DMS53 treated with DMSO at 0.1 percent for 48 hours (cell line): ENCODE data around the gene NEGR1.

Source experiments
- DNase-seq: peaks from one replicate; lab custom pipeline; 2025; ENCODE audit not compliant: unreplicated experiment; lab: John Stamatoyannopoulos, UW

The NEGR1 gene

DNA sequence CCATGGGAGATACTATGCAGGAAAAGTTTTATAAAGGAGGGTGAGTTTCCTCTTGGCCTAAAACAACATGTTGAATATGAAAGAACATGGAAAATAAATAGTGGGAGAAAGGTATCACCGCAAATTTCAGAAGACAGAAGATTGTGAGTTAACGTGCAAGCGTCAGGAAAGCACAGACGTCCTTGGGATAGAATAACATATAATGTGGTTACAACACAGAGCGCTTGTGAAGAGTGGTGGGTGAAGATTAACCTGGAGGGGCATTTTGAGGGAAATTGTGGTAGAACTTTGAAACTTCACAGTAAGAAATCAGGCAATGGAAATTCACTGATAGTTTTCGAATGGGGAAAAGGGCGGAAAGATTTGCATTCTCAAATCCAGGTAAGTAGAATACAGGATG, 47.3 kb downstream of the NEGR1 start:
- DNase-seq: no peak

DNA sequence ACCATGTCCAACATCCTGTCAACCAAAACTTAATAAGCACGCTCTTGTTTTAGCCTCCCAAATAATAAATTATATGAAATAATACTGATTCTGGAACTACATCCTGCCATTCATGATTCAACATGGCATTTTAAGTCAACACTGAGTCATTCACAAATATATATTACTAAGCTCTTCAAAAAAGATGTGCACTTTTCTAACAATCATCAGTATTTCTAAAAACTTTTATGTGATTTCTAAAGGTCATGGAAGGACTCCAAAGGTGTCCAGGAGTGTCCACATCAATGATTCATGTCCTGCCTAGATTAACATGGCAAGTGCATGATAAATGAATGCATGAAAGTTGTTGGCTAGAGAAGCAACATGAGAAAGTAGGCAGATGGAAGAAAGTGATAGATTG, 51.6 kb downstream of the NEGR1 start:
- DNase-seq: peak; percentile 10

DNA sequence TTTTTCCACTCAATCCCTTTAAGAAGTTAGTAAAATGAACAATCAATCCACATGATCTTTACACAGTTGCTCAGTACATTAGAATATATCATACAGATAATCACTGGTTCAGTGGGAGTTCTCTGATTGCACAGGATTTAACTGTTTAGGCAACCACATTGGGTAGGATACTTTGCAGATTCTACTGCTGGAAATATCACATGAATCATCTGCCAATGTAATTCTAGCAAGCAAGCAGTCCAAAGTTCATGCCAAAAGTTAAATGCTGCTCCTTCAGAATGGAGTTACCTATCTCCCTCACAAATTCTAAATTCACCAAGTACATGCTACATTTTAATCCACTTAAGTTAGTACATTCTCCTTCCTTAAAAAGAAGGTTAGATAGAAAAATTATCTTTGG, 52.4 kb downstream of the NEGR1 start:
- no peak for DNase-seq

DNA sequence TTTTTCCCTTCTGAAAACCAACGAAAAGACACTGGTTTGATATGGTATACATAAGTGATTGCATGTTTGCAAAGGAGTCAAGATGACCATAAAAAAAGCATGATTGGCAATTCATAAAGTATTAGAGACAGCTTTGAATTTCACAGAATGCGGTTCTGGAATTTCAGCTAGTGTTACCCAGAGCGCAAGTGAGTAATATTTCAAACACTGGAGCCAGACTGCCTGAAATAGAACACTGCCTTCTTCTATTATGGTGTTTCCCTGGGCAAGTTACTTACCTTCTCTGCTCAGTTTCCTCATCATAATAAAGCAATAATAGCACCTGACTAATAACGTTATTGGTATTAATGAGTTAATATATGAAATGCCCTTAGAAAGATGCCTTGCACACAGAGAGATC, 54.7 kb downstream of the NEGR1 start:
- no peak for DNase-seq

DNA sequence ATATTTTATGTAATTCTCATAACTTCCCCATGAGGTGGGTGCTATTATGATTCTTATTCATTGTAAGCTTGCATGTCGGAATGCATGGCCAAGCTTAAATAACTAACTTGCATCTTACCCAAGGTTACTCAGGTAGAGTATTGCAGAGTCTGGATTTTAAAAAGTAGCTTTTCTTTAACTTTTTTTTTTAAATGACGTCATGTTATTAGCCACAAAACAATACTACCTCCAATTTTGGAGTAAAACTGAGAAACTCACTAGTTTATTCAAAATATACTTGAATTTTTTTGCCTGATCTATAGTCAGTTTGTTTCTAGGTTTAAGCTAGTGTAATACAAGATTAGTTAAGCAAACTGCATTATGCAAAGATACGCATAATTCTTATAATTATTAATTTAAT, 57.8 kb downstream of the NEGR1 start:
- no peak for DNase-seq

DNA sequence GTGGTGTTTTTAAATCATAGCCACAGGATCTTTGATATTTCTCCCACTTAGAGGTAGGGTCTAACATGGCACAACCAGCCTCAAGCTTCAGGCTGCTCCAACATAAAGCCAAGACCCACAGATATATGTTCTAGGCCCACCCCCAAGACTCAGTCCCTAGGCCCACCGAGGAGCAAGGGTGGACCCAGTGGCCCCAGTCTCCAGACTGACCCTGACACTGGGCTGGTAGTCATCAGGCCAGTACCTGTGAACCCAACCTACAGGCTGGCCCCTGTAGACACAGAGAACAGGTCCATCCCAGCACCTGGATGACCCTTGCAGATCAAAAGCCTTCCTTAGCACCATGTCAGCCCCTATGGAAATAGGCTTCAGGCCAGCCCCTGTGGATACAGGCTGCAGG, 60.5 kb downstream of the NEGR1 start:
- DNase-seq: no peak

DNA sequence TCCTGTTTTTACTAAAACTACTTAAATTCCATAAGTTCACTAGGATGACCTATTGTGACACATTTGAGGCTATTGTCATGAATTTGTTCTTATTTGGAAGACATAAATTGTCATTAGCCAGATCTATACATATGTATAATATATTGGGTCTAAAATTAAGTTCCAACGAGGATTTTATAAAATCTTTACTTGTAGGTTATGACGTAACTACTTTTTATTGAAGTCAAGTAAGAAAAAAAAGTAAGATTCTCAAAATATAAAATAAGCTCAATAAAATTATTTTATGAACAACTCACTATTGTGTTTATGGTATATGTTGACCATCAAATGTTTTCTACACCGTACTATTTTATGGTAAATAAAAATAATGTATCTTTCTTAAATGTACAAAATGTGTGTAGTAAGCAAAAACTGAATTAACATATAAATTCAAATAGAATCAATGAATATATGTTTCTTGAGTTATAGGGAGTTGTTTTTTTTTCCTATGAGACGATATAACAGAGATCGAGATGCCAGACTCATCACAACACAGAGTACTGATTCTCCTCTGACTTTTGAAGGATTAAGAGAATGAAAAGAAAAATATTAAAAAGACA, 64.1 kb downstream of the NEGR1 start:
- no peak for DNase-seq

DNA sequence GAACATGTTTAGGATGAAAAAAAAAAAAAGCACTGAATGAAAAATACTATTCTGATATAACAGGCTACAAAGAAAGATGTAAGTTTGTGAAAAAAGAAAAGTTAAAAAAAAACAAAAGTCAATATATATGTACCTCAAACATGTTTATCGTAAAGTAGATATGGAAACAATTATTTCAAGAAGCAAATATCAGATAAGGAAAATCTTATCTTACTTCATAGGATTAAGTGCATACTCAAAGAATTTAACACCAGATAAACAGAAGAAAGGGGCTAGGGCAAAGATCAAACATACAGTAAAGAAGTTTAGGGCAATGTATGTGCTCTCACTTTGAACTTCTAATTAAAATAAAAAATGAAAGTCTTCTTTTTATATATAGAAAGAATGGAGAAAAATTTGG, 75.3 kb downstream of the NEGR1 start:
- DNase-seq: no peak

DNA sequence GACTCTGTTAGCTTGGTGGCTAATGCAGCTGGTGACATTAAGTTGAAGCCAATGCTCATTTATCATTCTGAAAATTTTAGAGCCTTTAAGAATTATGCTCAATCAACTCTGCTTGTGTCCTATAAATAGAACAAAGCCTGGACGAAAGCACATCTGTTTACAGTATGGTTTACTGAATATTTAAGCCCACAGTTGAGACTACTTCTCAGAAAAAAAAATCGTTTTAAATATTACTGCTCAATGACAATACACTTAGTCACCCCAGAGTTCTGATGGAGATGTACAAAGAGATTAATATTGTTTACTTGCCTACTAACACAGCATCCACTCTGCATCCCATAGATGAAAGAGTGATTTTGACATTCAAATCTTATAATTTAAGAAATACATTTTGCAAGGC, 79.6 kb downstream of the NEGR1 start:
- peak; percentile 7 for DNase-seq

DNA sequence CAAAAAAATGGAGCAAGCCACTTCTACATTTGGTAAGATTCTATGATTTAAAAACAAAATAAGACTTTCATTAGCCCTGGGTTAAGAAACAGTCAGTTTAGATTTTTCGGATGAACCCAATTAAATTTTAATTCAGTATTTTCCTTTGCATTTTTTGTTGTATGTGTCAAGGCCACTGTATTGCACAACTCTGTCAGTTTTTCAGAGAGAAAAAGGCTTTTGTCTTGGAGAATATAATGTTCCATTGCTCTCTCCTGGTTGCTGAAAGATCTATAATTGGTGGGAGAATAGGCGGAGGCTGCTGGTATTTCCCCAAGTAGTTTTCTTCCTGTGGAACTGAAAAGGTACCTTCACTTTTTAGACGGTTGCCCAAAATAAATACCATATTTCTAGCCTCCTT, 84.6 kb downstream of the NEGR1 start:
- no peak for DNase-seq

DNA sequence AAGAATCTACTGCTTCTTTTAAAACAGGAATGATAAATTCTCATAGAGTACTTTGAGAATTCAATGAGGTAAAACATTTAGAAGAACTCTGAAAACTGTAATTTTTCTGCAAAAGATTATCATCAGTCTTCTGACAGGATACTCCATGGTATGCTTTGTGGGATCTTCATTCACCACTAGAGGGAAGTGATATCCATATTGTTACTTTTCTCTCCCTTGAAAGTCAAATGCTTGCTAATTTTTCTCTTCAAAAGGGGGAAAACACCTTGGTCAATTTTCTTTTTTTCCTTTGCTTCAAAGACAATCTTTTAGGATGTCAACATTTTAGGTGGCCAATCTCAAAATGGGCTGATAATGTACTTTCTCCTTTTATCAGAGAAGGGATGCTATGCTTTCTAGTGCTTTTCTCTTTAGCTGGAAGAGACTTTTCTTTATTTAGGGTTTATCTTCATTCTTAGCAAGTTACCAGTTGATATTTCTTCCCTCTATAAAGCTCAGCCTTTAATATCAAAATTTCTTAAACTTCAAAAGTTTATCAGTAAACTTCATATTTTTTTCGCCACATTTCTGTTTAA, 95.5 kb downstream of the NEGR1 start:
- DNase-seq: no peak

DNA sequence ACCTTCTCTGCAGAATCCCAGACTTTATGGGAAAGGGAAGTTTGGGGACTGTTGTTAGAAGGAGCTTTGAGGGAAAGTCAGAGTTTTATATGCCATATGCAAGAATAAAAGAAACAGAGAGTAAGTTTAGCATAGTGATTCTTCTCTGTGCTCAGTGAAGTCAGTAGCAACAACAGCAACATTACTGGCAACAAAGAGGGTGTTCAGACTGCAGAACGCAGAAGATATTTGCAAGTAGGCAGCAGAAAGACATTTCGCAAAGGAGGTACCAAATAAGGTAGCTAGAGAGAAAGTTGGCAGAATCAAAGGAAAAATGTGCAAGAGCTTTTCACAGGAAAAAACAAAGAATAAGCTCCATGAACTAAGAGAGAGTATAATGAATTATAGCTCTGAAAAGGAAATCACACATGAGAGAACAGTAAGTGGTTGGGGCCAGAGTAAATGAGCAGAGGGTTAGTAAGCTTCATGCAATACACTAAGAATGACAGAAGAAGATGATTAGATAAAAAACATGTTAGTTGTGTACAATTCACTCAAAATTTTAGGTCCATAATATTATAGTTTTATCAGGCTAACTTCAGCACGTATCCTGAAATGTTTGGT, 98.1 kb downstream of the NEGR1 start:
- DNase-seq: no peak

DNA sequence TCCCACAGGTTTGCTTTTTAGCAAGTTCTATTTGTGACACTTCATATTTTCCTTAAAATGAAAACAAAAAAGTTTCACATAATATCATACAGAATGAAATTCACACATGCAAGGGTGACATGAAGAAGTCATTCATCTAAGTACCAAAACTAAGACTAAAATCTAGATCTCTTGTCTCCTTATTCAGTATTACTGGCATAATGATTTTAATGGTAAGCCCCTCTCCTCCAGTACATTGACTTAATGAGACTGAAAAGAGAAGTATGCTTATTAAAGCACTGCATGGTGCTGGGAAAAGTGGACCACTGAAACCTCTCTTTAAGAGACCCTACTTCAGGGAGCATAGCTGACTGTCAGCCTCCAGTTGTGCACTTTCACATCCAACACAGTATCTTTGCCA, 99.5 kb downstream of the NEGR1 start:
- DNase-seq: no peak

DNA sequence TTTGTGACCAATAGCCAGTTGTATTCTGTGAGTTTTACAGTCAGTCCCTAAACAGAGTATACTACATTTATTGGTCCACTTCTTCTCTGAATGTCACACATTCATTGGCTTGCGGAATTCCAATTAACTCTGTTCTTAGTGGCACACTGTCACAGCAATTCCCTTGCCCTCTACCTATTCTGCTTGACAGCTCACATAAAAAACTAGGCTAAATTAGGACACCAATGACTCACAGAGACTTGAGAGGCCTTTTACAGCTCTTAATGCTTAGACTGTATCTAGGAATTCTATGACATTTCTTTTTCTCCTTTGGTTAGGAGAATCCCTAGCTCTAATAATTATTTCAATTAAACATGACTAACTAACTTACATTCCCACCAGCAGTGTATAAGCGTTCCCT, 104.1 kb downstream of the NEGR1 start:
- peak; percentile 48 for DNase-seq

DNA sequence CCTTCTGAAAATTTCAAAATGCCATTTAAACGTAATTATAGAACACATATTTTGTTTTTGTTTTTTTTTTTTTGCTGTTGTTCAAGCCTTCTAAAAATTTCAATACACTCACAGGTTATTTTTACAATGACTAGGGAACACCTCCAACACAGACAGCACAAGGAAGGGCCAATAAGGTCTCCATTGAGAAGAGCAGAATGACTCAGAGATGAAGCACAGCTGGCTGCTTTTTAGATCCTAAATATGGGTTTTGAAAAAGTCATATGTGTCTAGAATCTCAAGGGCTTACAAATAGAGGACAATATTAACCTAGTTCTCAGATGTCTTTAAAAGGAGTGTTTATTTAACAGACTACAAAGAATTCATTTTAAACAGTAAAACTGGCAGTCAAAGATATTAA, 104.6 kb downstream of the NEGR1 start:
- peak; percentile 78 for DNase-seq

DNA sequence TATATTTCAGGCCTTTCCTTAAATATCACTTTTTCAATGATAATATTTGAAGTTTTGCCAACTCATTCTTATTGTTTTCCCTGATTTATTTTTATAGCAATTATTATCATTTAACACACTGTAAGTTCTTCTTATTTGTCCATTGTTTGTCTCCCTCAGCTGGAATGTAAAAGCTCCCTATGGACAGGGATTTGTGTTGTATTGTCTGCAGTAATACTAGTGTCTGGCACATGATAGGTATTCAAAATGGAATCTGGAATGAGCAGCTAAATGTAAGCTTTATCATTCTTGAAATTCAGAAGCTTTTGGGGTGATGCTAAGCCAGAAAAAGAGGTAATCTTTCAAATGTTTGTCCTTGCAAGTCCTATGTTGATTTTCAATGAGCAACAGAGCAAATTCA, 112.1 kb downstream of the NEGR1 start:
- no peak for DNase-seq

DNA sequence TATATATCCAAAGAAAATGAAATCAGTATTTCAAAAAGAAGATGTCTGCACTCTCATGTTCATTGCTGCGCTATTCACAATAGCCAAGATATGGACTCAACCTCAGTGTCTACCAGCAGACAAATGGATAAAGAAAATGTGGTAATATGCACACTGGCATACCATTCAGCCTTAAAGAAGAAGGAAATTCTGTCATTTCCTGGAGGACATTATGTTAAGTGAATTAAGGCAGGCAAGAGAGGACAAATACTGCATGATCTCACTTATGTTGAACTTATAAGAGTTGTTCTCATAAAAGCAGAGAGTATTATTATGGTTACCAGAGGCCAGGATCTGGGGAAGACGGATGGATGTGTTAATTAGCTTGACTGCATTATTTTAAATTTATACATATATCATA, 115.9 kb downstream of the NEGR1 start:
- DNase-seq: no peak

DNA sequence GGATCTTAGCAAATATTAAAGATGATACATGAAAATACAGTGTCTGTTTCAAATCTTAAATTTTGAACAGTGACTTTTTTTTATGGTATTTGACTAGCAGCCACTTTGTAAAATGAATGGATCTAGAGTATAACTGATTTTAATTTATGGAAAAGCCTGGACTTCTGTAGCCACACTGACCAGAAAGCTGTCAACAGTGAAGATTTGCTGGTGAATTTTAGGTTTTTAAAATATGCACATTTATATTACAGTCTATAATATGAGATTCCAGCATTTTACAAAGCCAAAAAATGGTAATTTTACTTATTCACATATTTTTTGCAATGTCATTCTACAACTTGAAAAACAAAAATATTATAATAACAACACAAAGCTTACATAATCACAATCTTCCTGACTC, 131.8 kb downstream of the NEGR1 start:
- DNase-seq: no peak

DNA sequence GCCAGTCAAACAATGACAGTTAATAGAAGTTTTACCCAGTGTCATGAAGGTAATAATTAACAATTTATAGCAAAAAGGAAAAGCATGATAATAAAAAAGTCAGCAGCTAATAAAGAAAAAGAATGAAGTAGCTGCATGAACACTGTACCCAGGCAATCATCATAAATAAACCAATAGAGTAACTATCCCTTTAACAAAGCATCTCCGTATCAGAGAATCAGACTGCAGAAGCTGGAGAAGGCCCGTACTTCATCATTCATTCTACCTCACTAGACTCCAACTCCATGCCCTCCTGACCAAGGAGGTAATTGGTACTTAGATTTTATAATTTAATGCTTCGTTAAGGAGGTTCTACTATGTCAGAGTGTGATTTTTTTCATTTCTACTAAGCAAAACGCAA, 140.5 kb downstream of the NEGR1 start:
- no peak for DNase-seq

DNA sequence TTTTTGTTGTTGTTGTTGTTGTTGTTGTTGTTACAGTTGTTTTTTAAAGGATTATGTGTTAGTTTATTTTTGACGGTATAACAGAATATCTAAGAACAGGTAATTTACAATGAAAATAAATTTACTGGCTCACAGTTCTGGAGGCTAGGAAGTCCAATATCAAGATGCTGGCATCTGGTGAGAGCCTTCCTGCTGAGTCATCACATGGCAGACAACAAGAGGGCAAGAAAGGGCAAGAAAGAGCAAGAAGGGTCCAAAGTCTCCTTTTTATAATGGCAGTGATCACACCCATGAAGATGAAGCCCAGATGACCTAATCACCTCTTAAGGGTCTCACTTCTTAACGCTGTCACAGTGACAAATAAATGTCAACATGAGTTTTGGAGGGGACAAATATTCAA, 142.1 kb downstream of the NEGR1 start:
- no peak for DNase-seq

DNA sequence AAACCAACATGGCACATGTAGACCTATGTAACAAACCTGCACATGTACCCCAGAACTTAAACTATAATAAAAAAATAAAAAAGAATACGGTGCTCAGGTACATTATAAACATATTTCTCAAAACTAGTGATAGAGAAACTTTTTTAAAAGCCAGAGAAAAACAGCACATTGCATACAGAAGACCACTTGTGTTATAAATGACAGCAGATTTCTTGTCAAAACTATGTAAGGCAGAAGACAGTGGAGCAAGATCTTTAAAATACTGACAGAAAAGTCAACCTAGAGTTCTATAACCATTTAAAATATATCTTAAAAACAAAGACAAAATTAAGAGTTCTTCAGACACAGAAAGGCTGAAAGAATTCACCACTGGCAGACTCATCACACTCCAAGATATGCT, 144.7 kb downstream of the NEGR1 start:
- no peak for DNase-seq

DNA sequence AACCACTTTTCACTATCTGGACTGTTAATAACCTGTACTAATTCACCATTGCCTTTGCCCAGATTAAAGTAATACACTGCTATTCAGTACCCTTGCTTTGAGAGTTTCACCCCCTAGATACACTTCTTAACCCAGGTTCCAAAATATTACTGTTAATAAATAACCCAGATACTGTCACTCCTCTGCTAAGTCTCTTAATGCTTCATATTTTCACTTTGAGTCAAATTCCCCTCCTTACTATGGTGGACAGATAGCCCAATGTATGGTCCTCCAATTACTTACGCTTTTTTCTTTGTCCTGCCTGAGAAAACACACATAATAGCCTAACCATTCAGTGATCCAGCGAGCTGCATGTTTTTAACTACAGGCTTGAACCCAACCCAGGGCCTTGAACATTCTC, 152.5 kb downstream of the NEGR1 start:
- DNase-seq: no peak
